Choroid plexus epithelial cell (primary cell): Measurements from ENCODE around the gene ZBTB45.

ENCODE experiments used
- DNase-seq: peaks from one replicate; pipeline ENCODE4 v3.0.0-alpha.2; 2010; ENCODE audit warnings: low read depth
- H3K4me3 ChIP-seq: 2 replicates; pipeline ENCODE4 v1.5.1; 2011; ENCODE audit warnings: low read depth, mild to moderate bottlenecking, control low read depth, low read length, moderate library complexity
- TF ChIP-seq, protein P1 (sequence below): conservative IDR thresholded peaks from 2 replicates; pipeline ENCODE4 v1.5.1; 2011; ENCODE audit warnings: low read depth, mild to moderate bottlenecking, control low read depth, inconsistent platforms, low read length, moderate library complexity

Gene ZBTB45

DNA sequence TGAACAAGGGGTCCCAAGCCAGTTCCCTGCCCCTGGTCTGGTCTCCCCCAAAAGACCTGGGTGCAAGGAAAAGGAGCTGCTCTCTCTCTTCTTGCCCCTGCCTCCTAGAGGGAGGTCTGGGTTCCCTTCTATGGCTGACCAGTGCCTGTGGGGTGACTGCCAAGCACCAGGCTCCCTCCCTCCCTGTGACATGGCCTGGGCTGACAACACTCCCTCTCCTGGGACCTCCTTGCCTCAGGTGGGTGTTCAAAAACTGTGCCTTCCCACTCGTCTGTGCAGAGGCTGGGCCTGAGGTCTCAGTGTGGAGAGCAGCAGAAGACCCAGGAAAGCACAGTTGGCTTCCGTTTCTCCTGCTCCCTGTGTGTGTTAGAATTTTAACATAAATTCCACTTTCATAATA lies 38.8 kb downstream of the ZBTB45 start:
- TF ChIP-seq, protein P1, sequence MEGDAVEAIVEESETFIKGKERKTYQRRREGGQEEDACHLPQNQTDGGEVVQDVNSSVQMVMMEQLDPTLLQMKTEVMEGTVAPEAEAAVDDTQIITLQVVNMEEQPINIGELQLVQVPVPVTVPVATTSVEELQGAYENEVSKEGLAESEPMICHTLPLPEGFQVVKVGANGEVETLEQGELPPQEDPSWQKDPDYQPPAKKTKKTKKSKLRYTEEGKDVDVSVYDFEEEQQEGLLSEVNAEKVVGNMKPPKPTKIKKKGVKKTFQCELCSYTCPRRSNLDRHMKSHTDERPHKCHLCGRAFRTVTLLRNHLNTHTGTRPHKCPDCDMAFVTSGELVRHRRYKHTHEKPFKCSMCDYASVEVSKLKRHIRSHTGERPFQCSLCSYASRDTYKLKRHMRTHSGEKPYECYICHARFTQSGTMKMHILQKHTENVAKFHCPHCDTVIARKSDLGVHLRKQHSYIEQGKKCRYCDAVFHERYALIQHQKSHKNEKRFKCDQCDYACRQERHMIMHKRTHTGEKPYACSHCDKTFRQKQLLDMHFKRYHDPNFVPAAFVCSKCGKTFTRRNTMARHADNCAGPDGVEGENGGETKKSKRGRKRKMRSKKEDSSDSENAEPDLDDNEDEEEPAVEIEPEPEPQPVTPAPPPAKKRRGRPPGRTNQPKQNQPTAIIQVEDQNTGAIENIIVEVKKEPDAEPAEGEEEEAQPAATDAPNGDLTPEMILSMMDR = no peak
- H3K4me3 ChIP-seq = no peak overlapping the region
- no peak for DNase-seq

DNA sequence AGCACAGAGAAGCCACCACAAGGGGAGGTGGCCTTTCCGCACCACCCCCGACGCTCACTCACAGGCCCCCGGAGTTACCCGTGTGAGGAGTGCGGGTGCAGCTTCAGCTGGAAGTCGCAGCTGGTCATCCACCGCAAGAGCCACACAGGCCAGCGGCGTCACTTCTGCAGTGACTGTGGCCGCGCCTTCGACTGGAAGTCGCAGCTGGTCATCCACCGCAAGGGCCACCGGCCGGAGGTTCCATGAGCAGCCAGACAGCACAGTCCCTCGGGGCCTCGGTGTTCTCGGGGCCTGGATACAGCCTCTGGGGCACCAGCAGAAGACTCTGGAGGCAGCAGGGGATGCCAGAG lies 39.2 kb downstream of the ZBTB45 start:
- H3K4me3 ChIP-seq = no peak overlapping the region
- DNase-seq = no peak
- TF ChIP-seq, protein P1 = no peak

DNA sequence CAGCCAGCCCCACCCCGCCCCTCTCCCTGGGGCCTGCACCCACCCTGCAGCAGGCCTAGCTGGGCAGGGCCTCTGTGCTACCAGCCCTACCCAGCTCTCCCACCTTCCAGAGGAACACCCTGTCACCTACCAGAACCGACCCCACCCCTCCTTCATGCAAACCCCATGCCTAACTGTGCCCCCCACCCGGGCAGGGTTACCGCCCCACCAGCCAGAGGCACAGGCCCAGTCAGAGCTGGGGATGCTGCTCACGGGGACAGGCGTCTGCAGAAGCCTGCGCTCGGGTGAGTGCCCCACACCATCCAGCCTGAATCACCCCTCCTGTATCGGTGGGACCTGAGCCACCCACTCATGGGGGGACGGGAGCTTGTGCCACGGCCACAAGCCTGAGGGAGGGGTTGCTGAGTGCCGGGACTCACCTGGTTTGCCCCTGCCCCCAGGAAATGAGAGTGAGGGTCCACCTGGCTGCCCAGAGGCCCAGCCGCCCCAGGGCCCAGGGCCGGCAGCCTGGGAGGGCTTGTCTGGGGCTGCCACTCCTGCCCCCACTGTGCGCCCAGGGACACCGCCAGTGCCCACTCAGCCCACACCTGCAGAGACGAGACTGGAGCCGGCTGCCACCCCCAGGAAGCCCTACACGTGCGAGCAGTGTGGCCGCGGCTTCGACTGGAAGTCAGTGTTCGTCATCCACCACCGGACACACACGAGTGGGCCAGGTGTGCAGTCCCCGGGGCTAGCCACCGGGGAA lies 39.7 kb downstream of the ZBTB45 start:
- TF ChIP-seq, protein P1 = no peak
- no peak for DNase-seq
- H3K4me3 ChIP-seq = no peak overlapping the region

DNA sequence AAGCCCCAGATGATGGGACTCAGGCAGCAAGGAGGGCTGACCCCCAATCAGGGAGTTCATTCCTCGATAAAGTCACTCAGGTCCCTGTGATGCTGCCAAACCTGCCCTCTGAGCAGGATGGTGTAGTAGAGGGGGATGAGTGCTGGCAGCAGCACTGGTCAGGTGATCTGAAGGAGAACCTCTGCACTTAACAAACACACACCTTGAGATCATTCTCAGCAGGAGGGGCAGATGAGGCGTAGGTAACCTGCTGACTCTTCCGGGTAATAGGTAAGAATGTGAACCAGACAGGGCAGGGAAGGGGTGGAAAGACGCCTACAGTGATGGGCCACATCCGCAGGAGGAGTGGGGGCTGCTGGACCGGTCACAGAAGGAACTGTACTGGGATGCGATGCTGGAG lies 40.3 kb downstream of the ZBTB45 start:
- H3K4me3 ChIP-seq = no peak overlapping the region
- TF ChIP-seq, protein P1 = no peak
- no peak for DNase-seq

DNA sequence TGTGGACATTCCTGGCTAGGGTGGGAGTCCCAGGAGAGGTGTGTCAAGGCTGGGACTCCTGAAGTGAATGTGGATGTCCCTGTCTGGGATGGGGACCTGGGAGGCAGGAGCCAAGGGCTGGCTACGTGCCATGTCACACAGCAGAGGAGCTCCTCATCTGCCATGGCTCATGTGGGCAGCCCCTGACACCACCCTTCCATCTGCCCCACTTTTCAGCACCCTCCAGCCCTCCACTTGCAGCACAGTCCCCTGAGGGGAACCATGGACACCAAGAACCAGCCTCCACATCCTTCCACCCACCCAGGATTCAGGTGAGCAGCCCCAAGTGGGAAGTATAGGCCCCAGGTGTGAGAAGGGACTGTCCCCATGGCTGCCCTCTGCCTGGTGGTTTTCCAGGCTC lies 41.7 kb downstream of the ZBTB45 start:
- H3K4me3 ChIP-seq = no peak overlapping the region
- TF ChIP-seq, protein P1 = no peak
- DNase-seq = no peak

DNA sequence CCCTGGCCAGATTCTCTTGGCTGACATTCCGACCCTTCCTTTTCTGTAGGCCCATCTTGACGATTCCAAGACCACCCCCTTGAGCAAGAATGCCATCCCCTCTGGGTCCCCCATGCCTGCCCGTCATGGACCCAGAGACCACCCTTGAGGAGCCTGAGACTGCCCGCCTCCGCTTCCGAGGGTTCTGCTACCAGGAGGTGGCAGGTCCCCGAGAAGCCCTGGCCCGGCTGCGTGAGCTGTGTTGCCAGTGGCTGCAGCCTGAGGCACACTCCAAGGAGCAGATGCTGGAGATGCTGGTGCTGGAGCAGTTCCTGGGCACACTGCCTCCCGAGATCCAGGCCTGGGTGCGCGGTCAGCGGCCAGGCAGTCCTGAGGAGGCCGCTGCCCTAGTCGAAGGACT lies 42.5 kb downstream of the ZBTB45 start:
- DNase-seq = no peak
- no peak overlapping the region for H3K4me3 ChIP-seq
- TF ChIP-seq, protein P1 = no peak

DNA sequence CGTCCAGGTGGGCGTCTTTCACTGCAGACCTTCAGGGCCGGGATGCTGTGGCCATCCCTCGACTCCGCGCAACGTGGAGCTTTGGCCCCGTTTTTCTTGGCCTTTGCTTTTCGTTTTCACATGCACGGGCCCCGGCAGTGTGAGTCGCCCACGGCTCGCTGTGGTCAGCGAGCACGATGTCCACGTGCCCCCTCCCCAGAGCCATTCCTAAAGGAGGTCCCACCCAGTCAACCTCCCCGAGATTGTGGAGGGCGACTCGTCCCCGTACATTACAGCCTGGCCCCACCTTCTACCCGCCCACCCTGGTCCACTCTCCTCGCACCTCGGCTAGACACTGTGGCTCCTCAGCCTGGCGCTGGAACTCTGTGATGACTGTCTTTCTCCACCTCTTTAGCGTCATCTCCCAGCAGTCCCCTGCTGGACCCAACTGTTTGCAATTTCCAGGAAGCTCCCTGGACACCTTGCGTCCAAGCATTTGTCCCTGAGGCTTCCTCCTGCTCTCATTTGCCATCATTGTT lies 43.1 kb downstream of the ZBTB45 start:
- H3K4me3 ChIP-seq = peak overlapping the region; percentile 69
- peak; percentile 23 for DNase-seq
- TF ChIP-seq, protein P1 = no peak
